ENCODE results near the gene ZDHHC4. TPM values are rescaled to one million over a fixed set of nuclear protein-coding genes. Genes with fewer than 3 reads are reported as not detected.
A peak's percentile ranks its signal among the peaks of the same experiment; 100 is the strongest.

Gene ZDHHC4
- total and polyA plus RNA-seq, 9 donors = 35.9 to 92.0 (median 47.8) TPM

DNA sequence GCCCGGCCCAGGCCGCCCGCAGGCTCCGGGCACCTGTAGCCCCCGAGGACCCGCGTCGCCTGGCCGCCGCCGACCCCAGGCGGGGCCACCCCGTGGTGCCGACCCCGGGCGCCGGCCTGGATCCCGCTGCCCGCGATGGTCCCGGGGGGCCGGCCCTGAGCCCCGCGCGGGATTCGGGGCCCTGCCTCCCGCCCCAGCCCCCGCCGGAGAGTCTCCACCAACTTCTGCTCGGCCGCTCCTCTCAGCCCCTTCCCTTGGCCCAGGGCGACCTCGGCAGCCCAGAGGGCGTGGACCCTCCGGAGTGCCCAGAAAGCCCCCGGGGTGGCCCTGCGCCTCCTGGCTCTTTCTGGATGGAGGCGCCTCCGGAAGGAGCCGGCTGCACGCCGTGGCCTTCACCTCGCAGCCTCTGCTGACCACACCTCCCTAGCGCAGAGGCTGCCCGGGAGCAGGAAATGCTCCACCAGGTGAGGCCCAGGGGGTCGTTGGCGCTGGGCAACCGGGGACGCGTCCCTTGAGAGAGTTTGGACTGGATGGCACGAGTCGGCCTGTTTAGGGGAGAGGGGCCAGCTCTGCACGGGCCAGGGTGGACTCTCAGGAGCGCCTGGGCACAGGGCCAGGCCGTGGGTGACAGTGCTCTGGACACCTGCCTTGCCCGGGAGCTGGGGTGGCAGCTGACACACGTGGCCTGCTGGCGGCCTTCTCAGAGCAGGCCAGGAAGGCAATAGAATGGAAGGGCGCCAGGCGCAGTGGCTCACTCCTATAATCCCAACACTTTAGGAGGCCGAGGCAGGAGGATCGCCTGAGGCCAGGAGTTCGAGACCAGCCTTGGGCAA is 38.7 kb downstream of the ZDHHC4 start:
- no peaks in the 10 kb centered on the region for H3K27me3 ChIP-seq
- 7 to 29% (median 8%) methylated on average over 17 to 63 of the region's 63 CpGs for WGBS, 3 donors
- H3K27ac ChIP-seq = peak overlapping the region; percentile 41 to 43
- TF ChIP-seq EP300 (IDR thresholded peaks at IDR 0.05) = no peak
- TF ChIP-seq POLR2A (IDR thresholded peaks at IDR 0.05) = no peak
- TF ChIP-seq, protein P1, sequence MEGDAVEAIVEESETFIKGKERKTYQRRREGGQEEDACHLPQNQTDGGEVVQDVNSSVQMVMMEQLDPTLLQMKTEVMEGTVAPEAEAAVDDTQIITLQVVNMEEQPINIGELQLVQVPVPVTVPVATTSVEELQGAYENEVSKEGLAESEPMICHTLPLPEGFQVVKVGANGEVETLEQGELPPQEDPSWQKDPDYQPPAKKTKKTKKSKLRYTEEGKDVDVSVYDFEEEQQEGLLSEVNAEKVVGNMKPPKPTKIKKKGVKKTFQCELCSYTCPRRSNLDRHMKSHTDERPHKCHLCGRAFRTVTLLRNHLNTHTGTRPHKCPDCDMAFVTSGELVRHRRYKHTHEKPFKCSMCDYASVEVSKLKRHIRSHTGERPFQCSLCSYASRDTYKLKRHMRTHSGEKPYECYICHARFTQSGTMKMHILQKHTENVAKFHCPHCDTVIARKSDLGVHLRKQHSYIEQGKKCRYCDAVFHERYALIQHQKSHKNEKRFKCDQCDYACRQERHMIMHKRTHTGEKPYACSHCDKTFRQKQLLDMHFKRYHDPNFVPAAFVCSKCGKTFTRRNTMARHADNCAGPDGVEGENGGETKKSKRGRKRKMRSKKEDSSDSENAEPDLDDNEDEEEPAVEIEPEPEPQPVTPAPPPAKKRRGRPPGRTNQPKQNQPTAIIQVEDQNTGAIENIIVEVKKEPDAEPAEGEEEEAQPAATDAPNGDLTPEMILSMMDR (IDR thresholded peaks at IDR 0.05) = no peak
- H3K4me1 ChIP-seq (ENCODE audit: insufficient read depth) = peaks cover 8% of the 10 kb centered on the region
- H3K36me3 ChIP-seq = no peaks in the 10 kb centered on the region
- peak overlapping the region; percentile 44 for H3K4me3 ChIP-seq
- intact Hi-C loops (cut with DNase I) = no loop called here
- peak; percentile 37 to 68 (median 56) for DNase-seq
- H3K9me3 ChIP-seq = no peaks in the 10 kb centered on the region

DNA sequence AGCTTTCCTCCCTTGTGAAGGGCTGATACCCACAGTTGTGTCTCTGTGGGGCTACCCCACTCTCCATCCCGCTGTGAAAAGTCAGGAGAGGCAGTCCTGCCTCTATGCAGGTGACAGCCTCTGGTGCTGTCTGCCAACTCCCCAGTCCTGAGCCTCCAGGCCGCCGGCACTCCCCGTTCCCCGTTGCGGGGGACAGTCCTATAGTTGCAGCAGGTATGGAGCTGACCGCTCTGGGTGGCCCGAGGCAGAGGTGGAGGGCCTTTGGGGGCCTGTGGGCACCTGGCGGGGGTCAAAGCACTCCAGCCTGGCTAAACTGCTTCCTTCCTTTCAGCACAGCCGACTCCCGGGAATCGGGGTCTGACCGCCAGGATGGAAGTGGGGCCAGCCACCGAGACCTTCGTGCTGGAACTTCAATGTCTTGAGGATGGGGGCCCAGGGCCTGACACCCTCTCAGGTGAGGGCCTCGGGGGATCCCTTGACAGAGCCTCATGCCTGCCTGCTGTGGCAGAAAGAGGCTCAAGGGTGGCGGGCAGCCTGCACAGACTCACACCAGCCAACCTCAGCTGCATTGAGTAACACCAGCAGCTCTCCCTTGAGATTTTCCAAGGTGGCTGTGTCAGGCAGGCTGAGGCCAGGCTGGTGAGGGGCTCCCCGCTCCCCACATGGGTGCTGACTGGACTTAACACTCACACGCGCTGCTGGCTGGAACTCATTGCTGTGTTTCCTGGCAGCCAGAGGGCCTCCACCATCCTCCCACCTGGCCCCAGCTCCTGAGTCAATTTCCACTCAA is 39.8 kb downstream of the ZDHHC4 start:
- WGBS, 3 donors = 85 to 88% (median 87%) methylated on average over 19 to 20 of the region's 20 CpGs
- Histone ChIP-seq H3K36me3 (no peaks in the 10 kb centered on the region), H3K9me3 (no peaks in the 10 kb centered on the region), H3K4me3 (no peak overlapping the region), H3K27ac (no peak overlapping the region), H3K4me1 (ENCODE audit: insufficient read depth) (peaks cover 8% of the 10 kb centered on the region), H3K27me3 (no peaks in the 10 kb centered on the region)
- no peak for TF ChIP-seq POLR2A (IDR thresholded peaks at IDR 0.05)
- no peak for TF ChIP-seq EP300 (IDR thresholded peaks at IDR 0.05)
- TF ChIP-seq, protein P1 (IDR thresholded peaks at IDR 0.05) = no peak
- intact Hi-C loops (cut with DNase I) = no loop called here
- no peak for DNase-seq

DNA sequence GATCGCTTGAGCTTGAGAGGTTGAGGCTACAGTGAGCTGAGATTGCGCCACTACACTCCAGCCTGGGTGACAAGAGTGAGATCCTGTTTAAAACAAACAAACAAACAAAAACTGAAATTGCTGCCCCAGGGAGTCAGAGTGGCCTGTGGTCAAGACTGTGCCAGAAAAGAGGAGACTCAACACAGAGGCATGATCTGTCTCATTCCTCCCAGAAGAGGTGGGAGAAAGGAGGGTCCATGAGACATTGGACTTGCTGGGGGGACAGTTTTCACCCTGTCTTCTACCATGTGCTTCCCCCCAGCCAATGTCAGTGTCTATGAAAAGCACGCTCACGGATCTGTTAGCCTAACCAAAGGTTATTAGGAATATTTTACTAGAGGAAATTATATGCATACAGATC is 41.4 kb downstream of the ZDHHC4 start:
- Histone ChIP-seq H3K4me1 (ENCODE audit: insufficient read depth) (peaks cover 8% of the 10 kb centered on the region), H3K36me3 (no peaks in the 10 kb centered on the region), H3K27ac (no peak overlapping the region), H3K4me3 (no peak overlapping the region), H3K9me3 (no peaks in the 10 kb centered on the region), H3K27me3 (no peaks in the 10 kb centered on the region)
- DNase-seq = no peak
- intact Hi-C loops (cut with DNase I) = no loop called here
- TF ChIP-seq POLR2A (IDR thresholded peaks at IDR 0.05) (no peak), EP300 (IDR thresholded peaks at IDR 0.05) (no peak)
- TF ChIP-seq, protein P1 (IDR thresholded peaks at IDR 0.05) = no peak
- 83 to 94% (median 87%) methylated on average over 4 of the region's 4 CpGs for WGBS, 3 donors

DNA sequence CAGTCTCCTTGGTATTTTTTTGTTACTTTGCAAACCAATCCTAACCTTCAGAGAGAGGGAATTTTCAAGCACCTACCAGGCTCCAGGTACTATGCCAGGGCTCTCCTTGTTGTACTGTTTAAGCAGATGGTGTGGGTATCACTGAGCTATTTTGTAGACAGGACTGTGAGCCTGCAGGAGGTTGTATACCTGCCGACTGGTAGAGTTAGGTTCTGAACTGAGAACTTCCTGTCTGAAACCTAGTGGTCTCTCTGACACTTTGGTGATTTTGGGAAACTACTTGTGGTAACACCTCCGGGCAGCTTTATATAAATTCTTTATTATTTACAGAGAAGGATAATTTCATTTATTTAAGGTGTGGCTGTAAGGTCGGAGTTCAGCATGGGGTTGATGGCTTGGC is 42.7 kb downstream of the ZDHHC4 start:
- no peaks in the 10 kb centered on the region for H3K27me3 ChIP-seq
- H3K27ac ChIP-seq = no peak overlapping the region
- peaks cover 5% of the 10 kb centered on the region for H3K4me1 ChIP-seq (ENCODE audit: insufficient read depth)
- no peak for TF ChIP-seq EP300 (IDR thresholded peaks at IDR 0.05)
- TF ChIP-seq, protein P1 (IDR thresholded peaks at IDR 0.05) = no peak
- no peak for TF ChIP-seq POLR2A (IDR thresholded peaks at IDR 0.05)
- intact Hi-C loops (cut with DNase I) = no loop called here
- no peaks in the 10 kb centered on the region for H3K9me3 ChIP-seq
- no peak overlapping the region for H3K4me3 ChIP-seq
- DNase-seq = no peak
- 85 to 87% (median 86%) methylated on average over 3 of the region's 3 CpGs for WGBS, 3 donors
- H3K36me3 ChIP-seq = no peaks in the 10 kb centered on the region
